Measurements from ENCODE around the gene ZDHHC14.

GRCh38 chr6:157445277-157446009, 64.5 kb downstream of the ZDHHC14 start:
- TF ChIP-seq POLR2A (IDR thresholded peaks at IDR 0.05): no peak
- TF ChIP-seq, protein P1, sequence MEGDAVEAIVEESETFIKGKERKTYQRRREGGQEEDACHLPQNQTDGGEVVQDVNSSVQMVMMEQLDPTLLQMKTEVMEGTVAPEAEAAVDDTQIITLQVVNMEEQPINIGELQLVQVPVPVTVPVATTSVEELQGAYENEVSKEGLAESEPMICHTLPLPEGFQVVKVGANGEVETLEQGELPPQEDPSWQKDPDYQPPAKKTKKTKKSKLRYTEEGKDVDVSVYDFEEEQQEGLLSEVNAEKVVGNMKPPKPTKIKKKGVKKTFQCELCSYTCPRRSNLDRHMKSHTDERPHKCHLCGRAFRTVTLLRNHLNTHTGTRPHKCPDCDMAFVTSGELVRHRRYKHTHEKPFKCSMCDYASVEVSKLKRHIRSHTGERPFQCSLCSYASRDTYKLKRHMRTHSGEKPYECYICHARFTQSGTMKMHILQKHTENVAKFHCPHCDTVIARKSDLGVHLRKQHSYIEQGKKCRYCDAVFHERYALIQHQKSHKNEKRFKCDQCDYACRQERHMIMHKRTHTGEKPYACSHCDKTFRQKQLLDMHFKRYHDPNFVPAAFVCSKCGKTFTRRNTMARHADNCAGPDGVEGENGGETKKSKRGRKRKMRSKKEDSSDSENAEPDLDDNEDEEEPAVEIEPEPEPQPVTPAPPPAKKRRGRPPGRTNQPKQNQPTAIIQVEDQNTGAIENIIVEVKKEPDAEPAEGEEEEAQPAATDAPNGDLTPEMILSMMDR (IDR thresholded peaks at IDR 0.05): no peak
- TF ChIP-seq EP300 (IDR thresholded peaks at IDR 0.05): no peak

All from ovary (tissue), 3 donors.